Skin of body (tissue), 2 donors: ENCODE data around the gene EPHA6. TPM values are rescaled to one million over a fixed set of nuclear protein-coding genes. Genes with fewer than 3 reads are reported as not detected.
"Not testable (repeated sequence)": the region's sequence is repeated elsewhere in the genome, so short reads cannot be mapped to it uniquely, and the experiment has no call there.

Experiments
- DNase-seq: peaks from one replicate; lab custom pipeline; 2025; lab: John Stamatoyannopoulos, UW
- total RNA-seq: library from RNA; depleted of rRNA; stranded (reverse); fragments of >200 nt; gene quantifications from one replicate; pipeline ENCODE4 v1.2.3, GENCODE V29; 2014

EPHA6 gene
- total RNA-seq, 1 donor from 2014 or later = 2.2 TPM

DNA sequence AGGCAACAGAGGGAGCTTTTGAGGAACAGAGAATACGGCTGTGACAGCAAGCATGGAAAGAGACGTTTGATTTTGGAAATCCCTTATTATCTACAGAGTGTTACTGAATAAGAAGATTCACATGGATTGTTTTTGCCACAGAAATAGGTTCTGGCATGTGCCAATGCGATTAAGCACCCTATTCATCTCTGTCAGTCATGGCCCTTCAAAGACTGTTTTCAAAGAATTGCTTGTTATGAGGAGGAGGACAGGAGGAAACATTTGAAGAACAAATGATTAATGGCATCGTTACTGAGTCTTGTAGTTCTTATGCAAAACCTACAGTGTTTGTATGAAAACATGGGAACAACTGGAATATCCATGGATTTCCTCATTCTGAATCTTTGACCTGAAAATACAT is 86.2 kb downstream of the EPHA6 start:
- DNase-seq = no peak

GRCh38 chr3:96915445-96915844 is 101.1 kb downstream of the EPHA6 start:
- no peak for DNase-seq

GRCh38 chr3:96931119-96931862 is 116.9 kb downstream of the EPHA6 start:
- no peak for DNase-seq

GRCh38 chr3:96942131-96942530 is 127.7 kb downstream of the EPHA6 start:
- DNase-seq = not testable (repeated sequence)

DNA sequence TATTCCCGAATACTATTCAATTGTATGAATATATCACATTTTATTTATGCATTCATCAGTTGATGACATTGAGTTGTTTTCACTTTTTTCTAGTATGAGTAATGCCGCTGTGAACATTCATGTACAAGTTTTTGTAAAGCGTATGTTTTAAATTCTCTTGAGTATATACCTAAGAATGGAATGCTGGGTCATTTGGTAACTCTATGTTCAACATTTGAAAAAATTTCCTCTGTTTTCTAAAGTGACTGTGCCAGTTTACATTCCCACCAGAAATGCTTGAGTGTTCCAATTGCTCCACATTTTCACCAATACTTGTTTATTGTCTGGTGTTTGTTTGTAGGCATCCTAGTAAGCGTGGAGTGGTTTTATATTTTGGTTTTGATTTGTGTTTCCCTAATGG is 144.5 kb downstream of the EPHA6 start:
- DNase-seq = no peak

- DNase-seq = no peak
Measured at GRCh38 chr3:96959474-96959873, 145.1 kb downstream of the EPHA6 start.

DNA sequence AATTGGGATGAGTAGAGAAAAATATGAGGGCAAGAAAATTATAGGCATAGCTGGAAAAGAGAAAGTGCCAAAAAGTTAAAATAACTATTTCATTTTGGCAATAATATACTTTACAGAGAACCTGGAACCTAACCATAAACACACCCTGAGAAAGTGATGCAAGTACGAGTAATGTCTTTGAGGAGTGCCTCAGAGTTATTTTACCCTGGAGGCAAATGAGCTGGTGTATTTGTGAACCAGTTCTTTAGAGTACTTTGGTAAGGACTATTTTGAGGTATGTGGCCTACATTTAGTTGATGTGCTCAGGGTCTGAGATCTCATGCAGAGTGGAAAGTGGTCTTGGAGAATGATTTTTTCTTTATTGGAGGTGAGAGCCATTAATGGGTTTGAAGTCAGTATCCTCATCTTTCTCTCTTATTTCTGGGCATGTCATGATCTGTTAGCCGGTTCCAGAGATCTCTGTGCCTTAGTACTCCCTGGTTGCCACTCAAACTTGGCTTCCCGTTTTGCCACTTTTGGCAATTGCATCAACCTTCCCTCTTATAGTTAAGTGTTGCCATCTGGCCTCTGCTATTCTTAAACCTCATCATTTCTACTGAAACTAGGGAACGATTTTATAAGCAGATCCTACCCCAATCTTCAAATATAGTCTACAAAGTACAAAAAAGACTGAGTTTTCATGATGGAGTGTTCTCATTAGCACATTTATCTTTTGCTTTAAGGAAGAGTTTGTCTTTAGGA is 145.7 kb downstream of the EPHA6 start:
- DNase-seq = no peak

DNA sequence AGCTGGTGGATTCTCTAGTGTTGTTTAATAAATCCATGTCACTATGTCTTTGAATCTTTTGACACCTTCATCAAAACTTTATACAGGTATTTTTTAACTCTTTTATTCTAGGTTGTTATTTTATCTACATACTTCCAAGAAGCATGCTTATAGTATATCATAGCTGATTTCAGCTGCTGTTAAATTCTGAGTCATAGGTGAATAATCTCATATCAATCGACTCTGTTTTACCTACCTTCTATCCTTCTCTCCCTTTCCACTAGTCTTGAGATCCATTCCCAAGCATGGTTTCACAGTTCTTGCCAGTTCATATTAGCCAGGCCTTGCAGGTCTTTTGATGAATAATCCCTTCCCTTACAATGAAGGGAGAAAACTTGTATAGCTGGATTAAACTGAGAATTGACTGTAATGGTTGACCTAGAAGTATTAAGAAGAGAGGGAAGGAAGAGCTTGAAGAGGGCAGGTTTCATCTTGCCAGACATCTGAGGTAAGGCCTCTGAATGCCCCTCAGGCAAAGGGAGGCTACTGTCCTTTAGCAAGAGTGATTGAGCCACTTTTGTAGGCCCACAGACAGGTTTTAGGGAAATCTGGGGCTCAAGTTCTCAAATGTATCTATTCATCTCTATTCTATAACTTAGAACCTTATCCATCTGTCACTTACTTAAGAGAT is 146.4 kb downstream of the EPHA6 start:
- no peak for DNase-seq

- no peak for DNase-seq
Measured at GRCh38 chr3:96961576-96961975, 147.2 kb downstream of the EPHA6 start.

GRCh38 chr3:96966181-96966929 is 152.0 kb downstream of the EPHA6 start:
- DNase-seq = no peak

- no peak for DNase-seq
Measured at GRCh38 chr3:96970211-96970610, 155.8 kb downstream of the EPHA6 start.

GRCh38 chr3:96977671-96978070 is 163.3 kb downstream of the EPHA6 start:
- no peak for DNase-seq

DNA sequence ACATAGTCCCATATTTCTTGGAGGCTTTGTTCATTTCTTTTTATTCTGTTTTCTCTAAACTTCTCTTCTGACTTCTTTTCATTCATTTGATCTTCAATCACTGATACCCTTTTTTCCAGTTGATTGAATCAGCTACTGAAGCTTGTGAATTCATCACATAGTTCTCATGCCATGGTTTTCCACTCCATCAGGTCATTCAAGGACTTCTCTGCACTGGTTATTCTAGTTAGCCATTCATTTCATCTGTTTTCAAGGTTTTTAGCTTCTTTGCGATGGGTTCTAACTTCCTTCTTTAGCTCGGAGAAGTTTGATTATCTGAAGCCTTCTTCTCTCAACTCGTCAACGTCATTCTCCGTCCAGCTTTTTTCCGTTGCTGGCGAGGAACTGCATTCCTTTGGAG is 169.3 kb downstream of the EPHA6 start:
- not testable (repeated sequence) for DNase-seq

GRCh38 chr3:96986241-96986640 is 171.8 kb downstream of the EPHA6 start:
- DNase-seq = no peak

DNA sequence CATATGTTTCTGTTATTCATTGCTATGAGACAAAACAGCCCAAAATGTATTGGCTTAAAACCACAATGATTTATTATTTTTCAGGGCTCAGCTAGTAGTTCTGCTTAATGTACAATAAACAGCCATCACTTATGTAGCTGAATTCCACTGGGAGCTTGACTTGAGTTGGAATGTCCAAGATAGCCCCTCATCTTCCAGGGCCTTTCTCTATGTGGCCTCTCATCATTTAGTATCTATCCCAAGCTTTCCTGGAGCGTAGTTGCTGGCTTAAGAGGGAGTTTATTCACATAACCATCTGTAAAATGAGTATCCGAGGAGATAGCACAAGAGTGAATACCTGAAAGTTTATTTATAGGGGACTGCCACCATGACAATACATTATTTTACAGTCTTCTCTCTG is 176.8 kb downstream of the EPHA6 start:
- DNase-seq = no peak

- DNase-seq = peak; percentile 2
Measured at GRCh38 chr3:96991800-96992365, 177.5 kb downstream of the EPHA6 start.

DNA sequence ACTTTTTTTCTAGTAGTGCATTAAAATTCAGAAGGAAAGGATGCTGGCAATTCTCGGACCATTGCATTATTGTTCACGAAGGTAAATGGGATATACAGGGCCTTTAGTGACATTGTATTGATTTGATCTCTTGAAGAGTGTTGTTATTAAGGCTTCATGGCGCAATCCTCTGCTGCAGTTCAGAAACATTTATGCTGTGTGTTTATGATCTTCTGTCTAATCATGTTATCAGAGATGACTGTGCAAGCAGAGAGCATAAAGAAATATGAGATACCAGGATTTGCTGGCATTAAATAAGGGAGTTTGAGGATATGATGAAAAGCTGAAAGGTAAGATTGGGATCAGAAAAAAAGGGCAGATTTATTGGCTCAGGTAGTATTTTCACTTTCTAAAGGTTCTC is 180.6 kb downstream of the EPHA6 start:
- no peak for DNase-seq

- DNase-seq = no peak
Measured at GRCh38 chr3:96996009-96996408, 181.6 kb downstream of the EPHA6 start.

DNA sequence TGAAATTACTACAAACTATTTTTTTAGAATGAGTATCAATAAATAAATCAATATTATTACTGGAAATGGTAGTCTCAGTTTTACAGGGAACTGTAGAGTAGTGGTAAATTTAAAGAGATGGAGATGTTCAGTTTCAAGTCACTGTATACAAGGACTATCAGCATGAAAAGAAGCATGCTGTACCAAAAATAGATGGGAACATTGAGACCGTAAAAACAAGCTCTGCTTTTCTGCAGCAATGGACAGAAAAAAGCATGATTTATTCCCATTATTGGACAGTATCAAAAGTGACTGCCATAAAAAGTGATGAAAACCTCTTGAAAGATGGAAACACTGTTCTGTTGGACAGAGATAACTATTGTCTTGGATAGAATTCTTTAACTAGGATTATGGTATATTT is 187.2 kb downstream of the EPHA6 start:
- DNase-seq = no peak

DNA sequence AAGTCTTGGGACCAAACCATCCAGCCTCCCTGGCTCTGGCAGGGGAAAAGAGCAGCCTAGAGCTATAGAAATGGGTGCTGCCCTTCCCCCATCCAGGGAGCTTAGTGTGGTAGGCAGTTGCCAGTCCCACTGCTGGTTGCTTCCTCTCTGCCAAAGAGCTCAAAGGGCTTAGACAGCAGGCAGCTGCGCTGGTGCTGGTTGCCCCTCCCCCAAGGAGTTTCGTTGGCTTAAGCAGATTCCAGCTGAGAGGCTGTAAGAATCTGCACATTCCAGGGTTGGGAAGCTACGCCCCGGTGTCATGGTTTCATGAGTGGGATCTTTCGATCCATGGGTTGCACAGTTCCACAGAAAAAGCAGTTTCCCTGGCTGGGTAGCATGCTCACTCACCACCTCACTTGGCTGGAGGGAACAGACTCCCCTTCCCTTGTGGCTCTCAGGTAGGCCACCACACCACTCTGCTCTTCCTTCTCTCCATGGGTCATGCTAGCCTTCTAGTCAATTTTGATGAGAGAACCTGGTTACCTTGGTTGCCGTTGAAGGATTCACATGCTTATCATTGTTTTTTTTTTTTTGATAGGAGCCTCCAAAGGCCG is 195.1 kb downstream of the EPHA6 start:
- no peak for DNase-seq
